Lower leg skin (tissue), 3 donors: ENCODE measurements around the gene FUT2.
"Not testable (repeated sequence)": the region's sequence is repeated elsewhere in the genome, so short reads cannot be mapped to it uniquely, and the experiment has no call there.

Experiments used
- CTCF ChIP-seq, 3 donors: fragments of 450-650 bp; IDR thresholded peaks; one replicate each; pipeline ENCODE4 v1.5.1; 2016; ENCODE audit warnings: antibody characterized with exemption in 3 of 3, mild to moderate bottlenecking in 3 of 3, moderate library complexity in 2 of 3
- POLR2A ChIP-seq, 2 donors: fragments of 450-650 bp; IDR thresholded peaks; one replicate each; pipeline ENCODE4 v1.6.1; 2016 to 2017; ENCODE audit warnings: antibody characterized with exemption in 2 of 2, mild to moderate bottlenecking in 1 of 2, moderate library complexity in 1 of 2

- not testable (repeated sequence) for TF ChIP-seq CTCF, POLR2A (IDR thresholded peaks at IDR 0.05)
Measured at GRCh38 chr19:48680006-48680405, 15.8 kb upstream of the FUT2 start.
